Choroid plexus epithelial cell (primary cell): Measurements from ENCODE around the gene SLX9.

Experiments used
- DNase-seq: peaks from one replicate; pipeline ENCODE4 v3.0.0-alpha.2; 2010; ENCODE audit warnings: low read depth
- H3K4me3 ChIP-seq: 2 replicates; pipeline ENCODE4 v1.5.1; 2011; ENCODE audit warnings: low read depth, mild to moderate bottlenecking, control low read depth, low read length, moderate library complexity
- TF ChIP-seq, protein P1 (sequence below): conservative IDR thresholded peaks from 2 replicates; pipeline ENCODE4 v1.5.1; 2011; ENCODE audit warnings: low read depth, mild to moderate bottlenecking, control low read depth, inconsistent platforms, low read length, moderate library complexity

Gene SLX9

DNA sequence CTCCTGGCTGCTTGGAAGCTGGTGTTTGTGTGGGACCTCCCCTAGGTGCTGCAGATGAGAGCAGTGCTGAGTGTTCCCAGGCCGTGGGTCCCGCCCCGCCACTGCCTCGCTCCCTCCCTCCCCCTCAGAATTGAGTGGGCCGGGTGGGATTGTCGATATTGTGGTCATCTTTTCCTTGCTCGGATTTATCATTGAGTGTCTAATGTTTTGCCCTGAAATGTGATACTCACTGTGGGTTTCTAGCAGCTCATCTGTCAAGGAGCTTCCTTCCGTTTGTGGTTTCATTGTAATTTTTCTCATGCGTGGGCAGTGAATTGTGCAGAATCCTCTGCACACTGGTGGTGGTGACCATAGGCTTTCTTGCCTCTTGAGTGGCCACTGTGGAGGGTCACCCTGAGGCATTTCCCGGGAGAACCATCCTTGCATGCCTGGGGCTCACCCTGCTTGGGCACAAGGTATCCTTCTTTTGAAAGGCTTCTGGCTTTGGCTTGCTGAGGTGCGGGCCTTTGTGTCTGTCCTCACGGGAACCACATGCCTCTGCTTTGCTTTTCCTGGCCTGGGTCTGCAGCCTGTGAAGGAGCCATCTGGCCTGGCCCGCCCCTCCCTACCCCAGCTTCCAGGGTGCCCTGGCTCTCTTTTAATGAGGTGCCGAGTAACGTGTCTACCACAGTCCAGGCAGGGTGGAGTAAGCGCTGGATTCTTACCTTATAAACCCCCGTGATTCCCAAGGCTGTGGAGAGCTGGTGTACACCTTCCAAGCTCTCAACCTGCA, 25.6 kb downstream of the SLX9 start:
- peak; percentile 86 for DNase-seq
- TF ChIP-seq, protein P1, sequence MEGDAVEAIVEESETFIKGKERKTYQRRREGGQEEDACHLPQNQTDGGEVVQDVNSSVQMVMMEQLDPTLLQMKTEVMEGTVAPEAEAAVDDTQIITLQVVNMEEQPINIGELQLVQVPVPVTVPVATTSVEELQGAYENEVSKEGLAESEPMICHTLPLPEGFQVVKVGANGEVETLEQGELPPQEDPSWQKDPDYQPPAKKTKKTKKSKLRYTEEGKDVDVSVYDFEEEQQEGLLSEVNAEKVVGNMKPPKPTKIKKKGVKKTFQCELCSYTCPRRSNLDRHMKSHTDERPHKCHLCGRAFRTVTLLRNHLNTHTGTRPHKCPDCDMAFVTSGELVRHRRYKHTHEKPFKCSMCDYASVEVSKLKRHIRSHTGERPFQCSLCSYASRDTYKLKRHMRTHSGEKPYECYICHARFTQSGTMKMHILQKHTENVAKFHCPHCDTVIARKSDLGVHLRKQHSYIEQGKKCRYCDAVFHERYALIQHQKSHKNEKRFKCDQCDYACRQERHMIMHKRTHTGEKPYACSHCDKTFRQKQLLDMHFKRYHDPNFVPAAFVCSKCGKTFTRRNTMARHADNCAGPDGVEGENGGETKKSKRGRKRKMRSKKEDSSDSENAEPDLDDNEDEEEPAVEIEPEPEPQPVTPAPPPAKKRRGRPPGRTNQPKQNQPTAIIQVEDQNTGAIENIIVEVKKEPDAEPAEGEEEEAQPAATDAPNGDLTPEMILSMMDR = no peak
- H3K4me3 ChIP-seq = no peak overlapping the region

DNA sequence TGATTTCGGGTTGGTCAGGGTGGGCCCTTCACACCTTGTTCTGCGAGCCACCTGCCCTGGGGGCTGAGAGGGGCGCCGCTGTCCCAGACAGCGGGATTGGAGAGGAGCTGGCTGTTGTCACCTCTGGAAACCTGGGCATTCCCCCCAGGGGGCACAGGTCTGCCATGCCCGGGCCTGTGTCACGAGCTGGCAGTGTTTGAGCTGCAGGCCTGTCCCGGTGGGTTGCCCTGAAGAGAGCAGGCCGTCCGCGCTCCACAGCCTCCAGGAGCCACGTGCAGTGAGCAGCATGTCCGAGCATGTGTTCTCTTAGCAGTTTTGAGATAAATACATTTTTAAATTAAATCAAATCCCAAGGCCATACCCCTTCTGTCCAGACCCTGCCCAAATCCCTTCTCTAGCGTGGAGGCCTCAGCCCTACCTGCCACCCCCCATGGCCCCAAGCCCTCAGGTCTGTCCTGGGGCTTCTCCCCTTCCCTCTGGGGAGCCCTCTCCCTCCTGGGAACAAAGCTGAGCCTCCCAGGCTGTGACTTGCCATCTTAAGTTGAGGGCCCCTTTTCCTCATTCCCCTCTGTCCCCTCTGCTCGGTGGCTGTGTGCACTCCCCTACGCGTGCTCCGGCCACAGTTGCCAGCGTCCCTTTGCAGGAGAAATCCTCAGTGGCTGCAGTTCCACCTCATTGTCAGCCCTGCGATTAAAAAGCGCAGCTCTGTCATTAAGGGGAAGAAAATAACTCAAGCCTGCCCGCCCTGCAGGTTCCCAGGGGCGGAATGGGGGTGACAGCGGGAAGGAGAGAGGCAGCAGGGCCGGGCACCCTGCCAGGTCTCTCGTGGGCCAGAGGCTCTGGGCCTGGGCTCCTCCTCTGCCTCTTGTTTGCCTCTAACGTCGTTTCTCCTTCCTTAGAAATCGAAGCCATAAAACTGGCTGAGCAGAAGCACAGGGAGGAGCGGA, 26.6 kb downstream of the SLX9 start:
- TF ChIP-seq, protein P1 = no peak
- no peak for DNase-seq
- H3K4me3 ChIP-seq = no peak overlapping the region

DNA sequence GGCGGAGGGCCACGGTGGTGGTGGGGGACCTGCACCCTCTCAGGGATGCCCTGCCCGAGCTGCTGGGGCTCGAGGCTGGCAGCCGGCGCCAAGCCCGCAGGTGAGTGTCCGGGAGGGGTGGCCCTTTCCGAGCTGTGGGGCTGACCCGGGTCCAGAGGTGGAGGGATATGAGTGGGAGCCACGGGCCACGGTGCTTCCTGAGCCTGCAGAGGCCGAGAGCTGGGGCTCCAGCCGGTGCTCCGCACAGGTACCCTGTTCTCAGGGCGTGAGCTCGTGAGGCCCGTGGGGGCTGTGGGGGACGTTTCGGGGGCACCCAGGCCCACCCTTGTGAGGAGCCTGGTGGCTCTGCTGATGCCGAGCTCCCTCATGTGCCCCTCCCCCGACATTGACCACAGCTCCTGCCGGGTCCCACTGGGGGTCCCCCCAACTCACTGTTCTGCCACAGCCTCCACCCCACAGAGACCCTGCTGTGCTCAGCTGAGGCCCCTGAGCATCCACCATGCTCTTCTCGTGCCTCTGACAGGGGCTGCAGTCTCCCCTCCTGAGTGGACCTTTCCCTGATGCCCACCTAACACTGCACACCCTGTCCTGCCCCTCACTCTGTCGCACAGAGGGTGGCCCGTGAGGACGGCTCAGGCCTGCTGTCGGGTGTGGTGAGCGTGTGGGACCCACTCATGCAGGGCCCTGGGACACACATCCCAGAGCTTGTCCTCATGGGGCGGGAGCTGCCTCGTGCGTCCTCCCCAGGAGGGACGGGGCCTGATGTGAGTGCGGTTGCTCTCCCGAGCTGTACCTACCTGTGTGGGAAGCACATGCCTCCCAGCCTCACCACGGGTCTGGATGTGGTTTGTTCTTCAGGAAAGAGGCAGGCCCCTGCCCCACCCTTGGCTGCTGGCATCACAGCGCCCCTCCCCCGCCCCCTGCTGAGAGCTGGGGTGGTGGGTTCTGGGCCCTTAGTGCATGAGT, 27.5 kb downstream of the SLX9 start:
- DNase-seq = no peak
- no peak overlapping the region for H3K4me3 ChIP-seq
- TF ChIP-seq, protein P1 = no peak

- H3K4me3 ChIP-seq = no peak overlapping the region
- DNase-seq = no peak
- TF ChIP-seq, protein P1 = no peak
These were observed 29.3 kb downstream of the SLX9 start for GRCh38 chr21:44969066-44969670.

- H3K4me3 ChIP-seq = no peak overlapping the region
- TF ChIP-seq, protein P1 = peak; percentile 10
- DNase-seq = no peak
These were observed 30.3 kb downstream of the SLX9 start for GRCh38 chr21:44969931-44970755.
